Liver (tissue), 10 donors: ENCODE data around the gene FAM120AOS. TPM values are rescaled to one million over a fixed set of nuclear protein-coding genes. Genes with fewer than 3 reads are reported as not detected.

Experiments
- DNase-seq: peaks from one replicate; pipeline ENCODE4 v3.0.0-alpha.2; 2017; ENCODE audit warnings: low spot score
- H3K27ac ChIP-seq, 2 donors: one replicate each; pipeline ENCODE4 v1.7.0; 2013; ENCODE audit warnings: inconsistent platforms in 2 of 2, low read length in 2 of 2, control low read depth in 1 of 2, low read depth in 1 of 2, mild to moderate bottlenecking in 1 of 2
- H3K27me3 ChIP-seq, 4 donors: one replicate each; pipeline versions ENCODE4 v1.6.1 to v1.7.0; 2013; ENCODE audit warnings: low read length in 3 of 4, inconsistent platforms in 1 of 4, mild to moderate bottlenecking in 1 of 4, moderate library complexity in 1 of 4; ENCODE audit not compliant: control insufficient read depth in 4 of 4, insufficient read depth in 4 of 4
- H3K36me3 ChIP-seq, 4 donors: one replicate each; pipeline versions ENCODE4 v1.6.1 to v1.7.0; 2013; ENCODE audit warnings: low read length in 3 of 4, mild to moderate bottlenecking in 3 of 4, low read depth in 1 of 4, moderate library complexity in 1 of 4; ENCODE audit not compliant: control insufficient read depth in 4 of 4, insufficient read depth in 3 of 4
- H3K4me1 ChIP-seq, 4 donors: one replicate each; pipeline versions ENCODE4 v1.6.1 to v1.7.0; 2013; ENCODE audit warnings: low read length in 3 of 4, mild to moderate bottlenecking in 3 of 4, moderate library complexity in 1 of 4; ENCODE audit not compliant: control insufficient read depth in 4 of 4, insufficient read depth in 4 of 4
- H3K4me3 ChIP-seq, 3 donors: one replicate each; pipeline versions ENCODE4 v1.6.1 to v1.7.0; 2013; ENCODE audit warnings: low read length in 3 of 3, control low read depth in 1 of 3, low read depth in 1 of 3, mild to moderate bottlenecking in 1 of 3
- H3K9ac ChIP-seq, 2 donors: one replicate each; pipeline ENCODE4 v1.7.0; 2013; ENCODE audit warnings: low read length in 2 of 2, mild to moderate bottlenecking in 2 of 2, moderate library complexity in 2 of 2, control low read depth in 1 of 2, low read depth in 1 of 2
- H3K9me3 ChIP-seq, 4 donors: one replicate each; pipeline versions ENCODE4 v1.6.1 to v1.7.0; 2013; ENCODE audit warnings: low read length in 3 of 4; ENCODE audit not compliant: control insufficient read depth in 4 of 4
- CTCF ChIP-seq: fragments of 150-350 bp; IDR thresholded peaks from 2 replicates; pipeline ENCODE4 v1.5.1; 2017; ENCODE audit warnings: improper control_type of control experiment, low read depth, low read length; ENCODE audit not compliant: missing input control
- EGR1 ChIP-seq, 2 donors: IDR thresholded peaks; 2 replicates each; pipeline ENCODE4 v1.6.1; 2016 to 2018; ENCODE audit warnings: antibody characterized with exemption in 2 of 2, low read depth in 2 of 2
- FOXA2 ChIP-seq: IDR thresholded peaks from 2 replicates; pipeline ENCODE4 v1.6.1; 2016; ENCODE audit warnings: antibody characterized with exemption
- GABPA ChIP-seq, 2 donors: IDR thresholded peaks in 1 of 2; conservative IDR thresholded peaks in 1 of 2; 2 replicates each; pipeline ENCODE4 v1.6.1; 2016; ENCODE audit warnings: antibody characterized with exemption in 2 of 2, mild to moderate bottlenecking in 1 of 2, moderate library complexity in 1 of 2
- HNF4A ChIP-seq, 2 donors: conservative IDR thresholded peaks; 2 replicates each; pipeline ENCODE4 v1.6.1; 2016; ENCODE audit warnings: antibody characterized with exemption in 2 of 2, mild to moderate bottlenecking in 2 of 2
- HNF4G ChIP-seq: IDR thresholded peaks from 2 replicates; pipeline ENCODE4 v1.6.1; 2016; ENCODE audit warnings: antibody characterized with exemption
- JUND ChIP-seq, 2 donors: IDR thresholded peaks; 2 replicates each; pipeline ENCODE4 v1.6.1; 2016; ENCODE audit warnings: antibody characterized with exemption in 2 of 2
- NR2F2 ChIP-seq: IDR thresholded peaks from 2 replicates; pipeline ENCODE4 v1.6.1; 2016; ENCODE audit warnings: antibody characterized with exemption
- RAD21 ChIP-seq, 2 donors: IDR thresholded peaks; 2 replicates each; pipeline ENCODE4 v1.6.1; 2016; ENCODE audit warnings: antibody characterized with exemption in 2 of 2, mild to moderate bottlenecking in 2 of 2
- REST ChIP-seq: IDR thresholded peaks from 2 replicates; pipeline ENCODE4 v1.6.1; 2016; ENCODE audit warnings: antibody characterized with exemption, mild to moderate bottlenecking
- RXRA ChIP-seq, 2 donors: IDR thresholded peaks; 2 replicates each; pipeline ENCODE4 v1.6.1; 2017 to 2018; ENCODE audit warnings: antibody characterized with exemption in 2 of 2, mild to moderate bottlenecking in 1 of 2
- SP1 ChIP-seq: IDR thresholded peaks from 2 replicates; pipeline ENCODE4 v1.6.1; 2018; ENCODE audit warnings: antibody characterized with exemption, mild to moderate bottlenecking
- TAF1 ChIP-seq: conservative IDR thresholded peaks from 2 replicates; pipeline ENCODE4 v1.6.1; 2016; ENCODE audit warnings: antibody characterized with exemption, mild to moderate bottlenecking
- YY1 ChIP-seq: IDR thresholded peaks from 2 replicates; pipeline ENCODE4 v1.6.1; 2016; ENCODE audit warnings: antibody characterized with exemption, mild to moderate bottlenecking
- ZBTB33 ChIP-seq: IDR thresholded peaks from 2 replicates; pipeline ENCODE4 v1.6.1; 2016; ENCODE audit warnings: antibody characterized with exemption
- WGBS: extraction: QIAGEN DNeasy Blood & Tissue Kit; methylation state at CpG from one replicate; pipeline ENCODE4 v1.1.7; 2013; 5-methylcytosine and 5-hydroxymethylcytosine counted together
- polyA plus RNA-seq, 2 donors: library from polyadenylated mRNA; stranded (reverse) in 1 of 2; unstranded in 1 of 2; fragments of 200-250 nt in 1 of 2; fragments of >200 nt in 1 of 2; fragmentation: Nextera tagmentation in 1 of 2; extraction: Ambion mirVana in 1 of 2; gene quantifications; one replicate each; pipeline versions ENCODE4 v1.2.1 to v1.2.3, GENCODE V29; 2013 to 2015
- small RNA-seq: library from RNA; depleted of rRNA; stranded (forward); fragments of <200 nt; gene quantifications from one replicate; pipeline ENCODE3, GENCODE V24; 2014
- total RNA-seq, 2 donors: library from RNA; depleted of rRNA; stranded (reverse); fragments of >200 nt; gene quantifications; one replicate each; pipeline ENCODE4 v1.2.3, GENCODE V29; 2014
- donor health status: healthy.
- donor health status: healthy.
- donor health status: healthy.
- donor health status: healthy.
- donor health status: healthy.

FAM120AOS gene
- total and polyA plus RNA-seq, 4 donors, result 16.4 to 25.0 (median 17.3) TPM

- no peaks in the 10 kb centered on the region for H3K9me3 ChIP-seq
- DNase-seq, result no peak
- no peaks in the 10 kb centered on the region for H3K27me3 ChIP-seq
- H3K36me3 ChIP-seq, result no peaks in the 10 kb centered on the region
- no peak for TF ChIP-seq EGR1 (IDR thresholded peaks at IDR 0.05; ENCODE audit: low read depth in 2 of 2)
- no peak for TF ChIP-seq NR2F2
- TF ChIP-seq HNF4A (conservative IDR thresholded peaks at IDR 0.05), result no peak
- no peak for TF ChIP-seq REST
- TF ChIP-seq RAD21 (IDR thresholded peaks at IDR 0.05), result no peak
- no peak for TF ChIP-seq CTCF
- no peak for TF ChIP-seq SP1
- no peak for TF ChIP-seq GABPA (IDR thresholded peaks at IDR 0.05 in 1 of 2, conservative IDR thresholded peaks at IDR 0.05 in 1 of 2)
- no peak for TF ChIP-seq ZBTB33
- TF ChIP-seq RXRA (IDR thresholded peaks at IDR 0.05), result no peak
- TF ChIP-seq HNF4G, result no peak
- no peak for TF ChIP-seq JUND (IDR thresholded peaks at IDR 0.05)
- no peak for TF ChIP-seq FOXA2
- TF ChIP-seq TAF1, result no peak
- TF ChIP-seq YY1, result no peak
- WGBS, result 79% methylated on average over 10 of the region's 10 CpGs
- no peak overlapping the region for H3K9ac ChIP-seq
- no peak overlapping the region for H3K27ac ChIP-seq
- H3K4me1 ChIP-seq, result no peaks in the 10 kb centered on the region
- H3K4me3 ChIP-seq, result no peak overlapping the region
Observed at GRCh38 chr9:93397661-93398373, 55.6 kb downstream of the FAM120AOS start.

Small RNAs within 50 kb of the gene (small RNA-seq; reads per million reads assigned to genes)
- gene RF00019, result not detected

Other genes starting within 250 kb of the FAM120AOS start
- gene FAM120A, start 1.9 kb downstream of the FAM120AOS start, total RNA-seq, result 10 to 100 TPM; 52.6 to 91.0 TPM
- gene FAM120A, start 1.9 kb downstream of the FAM120AOS start, polyA plus RNA-seq, result 10 to 100 TPM; 28.3 to 47.9 TPM
- 1 to 10 TPM; 8.1 to 8.6 TPM for gene PHF2, start 123.0 kb upstream of the FAM120AOS start, total RNA-seq
- gene PHF2, start 123.0 kb upstream of the FAM120AOS start, polyA plus RNA-seq, result 1 to 10 TPM; 2.3 to 5.2 TPM